Lower leg skin (tissue), 4 donors: ENCODE data around the gene STAMBPL1. TPM values are rescaled to one million over a fixed set of nuclear protein-coding genes. Genes with fewer than 3 reads are reported as not detected.

Source experiments
- DNase-seq, 2 donors: peaks; one replicate each; pipeline ENCODE4 v3.0.0-alpha.2; 2019; ENCODE audit warnings: low spot score in 2 of 2
- H3K4me3 ChIP-seq: fragments of 200-600 bp; sonication (generic); 2 replicates; pipeline ENCODE4 v1.5.1; 2017; ENCODE audit warnings: mild to moderate bottlenecking, low read depth; ENCODE audit not compliant: poor library complexity, severe bottlenecking
- POLR2A ChIP-seq, 2 donors: fragments of 450-650 bp; IDR thresholded peaks; one replicate each; pipeline ENCODE4 v1.6.1; 2016 to 2017; ENCODE audit warnings: antibody characterized with exemption in 2 of 2, mild to moderate bottlenecking in 1 of 2, moderate library complexity in 1 of 2
- WGBS, 2 donors: methylation state at CpG; one replicate each; pipeline ENCODE4 v1.1.5; 2018; 5-methylcytosine and 5-hydroxymethylcytosine counted together
- intact Hi-C: fragments of 100-400 bp; cut with DNase I; formaldehyde crosslinking; loops from one replicate; pipeline ENCODE4 v1.15.0; 2023; ENCODE audit warnings: low total_unique reads
- total RNA-seq, 4 donors: library from RNA; depleted of rRNA; stranded (reverse); fragments of >200 nt; gene quantifications; one replicate each; pipeline ENCODE4 v1.1.0, GENCODE V29; 2016
- TF ChIP-seq, protein P1 (sequence below), 3 donors: fragments of 450-650 bp; IDR thresholded peaks; one replicate each; pipeline ENCODE4 v1.5.1; 2016; ENCODE audit warnings: antibody characterized with exemption in 3 of 3, mild to moderate bottlenecking in 3 of 3, moderate library complexity in 2 of 3

The STAMBPL1 gene
- total RNA-seq, 4 donors from 2014 or later = 6.9 to 16.2 (median 10.9) TPM

DNA sequence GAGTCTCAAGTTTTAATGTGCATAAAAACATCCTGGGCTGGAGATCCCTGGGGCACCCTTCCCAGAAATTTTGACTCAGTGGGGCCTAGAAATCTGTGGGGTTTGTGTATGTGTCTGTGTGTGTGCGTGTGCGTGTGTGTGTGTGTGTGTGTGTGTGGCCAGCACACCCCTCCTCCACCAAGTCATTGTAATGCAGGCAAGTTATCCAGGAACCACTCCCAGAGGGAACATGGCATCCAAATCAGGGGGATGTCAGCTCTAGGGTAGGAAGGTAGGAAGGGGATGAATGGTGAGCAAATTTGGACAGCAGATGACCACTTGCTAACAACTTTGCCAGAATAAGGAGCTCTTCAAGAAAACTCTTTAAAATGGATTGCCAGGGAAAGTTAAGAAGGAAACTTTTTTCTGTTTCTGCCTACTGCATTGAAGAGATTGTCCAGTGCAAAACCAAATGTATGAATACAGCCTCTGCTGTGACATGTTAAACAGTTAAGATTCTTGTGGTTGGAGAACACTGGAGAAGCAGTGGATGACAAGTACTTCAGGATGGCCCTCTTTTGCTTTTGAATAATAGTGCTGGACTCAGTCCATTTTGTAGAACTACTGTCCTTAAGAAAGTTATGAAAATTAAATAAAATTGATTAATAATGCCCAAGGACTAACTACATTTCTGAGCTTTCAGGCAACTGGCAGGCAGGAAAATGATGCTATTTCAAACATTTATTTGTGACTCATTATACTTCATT is 12.3 kb downstream of the STAMBPL1 start:
- TF ChIP-seq, protein P1, sequence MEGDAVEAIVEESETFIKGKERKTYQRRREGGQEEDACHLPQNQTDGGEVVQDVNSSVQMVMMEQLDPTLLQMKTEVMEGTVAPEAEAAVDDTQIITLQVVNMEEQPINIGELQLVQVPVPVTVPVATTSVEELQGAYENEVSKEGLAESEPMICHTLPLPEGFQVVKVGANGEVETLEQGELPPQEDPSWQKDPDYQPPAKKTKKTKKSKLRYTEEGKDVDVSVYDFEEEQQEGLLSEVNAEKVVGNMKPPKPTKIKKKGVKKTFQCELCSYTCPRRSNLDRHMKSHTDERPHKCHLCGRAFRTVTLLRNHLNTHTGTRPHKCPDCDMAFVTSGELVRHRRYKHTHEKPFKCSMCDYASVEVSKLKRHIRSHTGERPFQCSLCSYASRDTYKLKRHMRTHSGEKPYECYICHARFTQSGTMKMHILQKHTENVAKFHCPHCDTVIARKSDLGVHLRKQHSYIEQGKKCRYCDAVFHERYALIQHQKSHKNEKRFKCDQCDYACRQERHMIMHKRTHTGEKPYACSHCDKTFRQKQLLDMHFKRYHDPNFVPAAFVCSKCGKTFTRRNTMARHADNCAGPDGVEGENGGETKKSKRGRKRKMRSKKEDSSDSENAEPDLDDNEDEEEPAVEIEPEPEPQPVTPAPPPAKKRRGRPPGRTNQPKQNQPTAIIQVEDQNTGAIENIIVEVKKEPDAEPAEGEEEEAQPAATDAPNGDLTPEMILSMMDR (IDR thresholded peaks at IDR 0.05) = no peak
- no peak for TF ChIP-seq POLR2A (IDR thresholded peaks at IDR 0.05)

DNA sequence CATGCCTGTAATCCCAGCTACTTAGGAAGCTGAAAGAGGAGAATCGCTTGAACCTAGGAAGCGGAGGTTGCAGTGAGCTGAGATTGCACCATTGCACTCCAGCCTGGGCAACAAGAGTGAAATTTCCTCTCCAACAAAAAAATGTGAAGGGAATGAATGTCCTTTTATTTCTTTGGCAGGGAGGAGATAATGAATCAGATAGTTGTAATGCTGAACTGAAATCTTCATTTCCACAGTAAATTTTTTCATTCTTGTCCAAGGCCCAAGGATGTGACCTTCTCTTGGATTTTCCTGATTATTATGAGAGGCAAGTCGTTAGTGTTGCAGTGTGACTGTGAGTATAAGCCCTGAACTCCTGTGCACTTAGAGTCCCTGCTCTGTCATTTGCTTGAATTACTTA is 13.6 kb downstream of the STAMBPL1 start:
- H3K4me3 ChIP-seq = no peak overlapping the region
- intact Hi-C loops = no loop called here
- DNase-seq = no peak
- TF ChIP-seq, protein P1 (IDR thresholded peaks at IDR 0.05) = no peak
- TF ChIP-seq POLR2A (IDR thresholded peaks at IDR 0.05) = no peak
- WGBS, 2 donors = 63 to 65% methylated on average over 3 of the region's 3 CpGs

More for the DNA sequence above, 12.3 kb downstream of the STAMBPL1 start:
- intact Hi-C loops = no loop called here
- no peak for DNase-seq
- no peak overlapping the region for H3K4me3 ChIP-seq
- WGBS, 2 donors = 84 to 90% methylated on average over 2 of the region's 2 CpGs

DNA sequence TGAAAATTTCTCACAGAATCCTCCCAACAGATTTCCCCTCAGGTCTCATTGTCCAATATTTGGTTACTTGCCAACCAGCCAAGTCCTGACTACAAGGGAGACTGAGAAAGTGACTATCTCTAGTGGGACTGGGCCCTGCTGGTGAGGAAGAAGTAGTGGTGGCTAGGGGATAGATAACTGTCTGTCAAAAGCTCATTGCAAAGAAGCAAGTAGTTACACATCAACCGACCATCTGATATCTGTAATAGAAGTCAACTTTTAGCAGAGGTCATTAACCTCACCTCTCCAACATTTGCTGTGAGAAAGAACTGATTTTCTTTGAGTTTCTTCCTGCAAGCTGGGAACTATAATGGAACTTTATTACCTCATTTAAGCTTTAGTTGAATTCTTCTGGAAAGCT is 15.2 kb downstream of the STAMBPL1 start:
- no peak for DNase-seq
- intact Hi-C loops = no loop called here
- 80 to 87% methylated on average over 1 of the region's 1 CpG for WGBS, 2 donors
- TF ChIP-seq, protein P1 (IDR thresholded peaks at IDR 0.05) = no peak
- no peak for TF ChIP-seq POLR2A (IDR thresholded peaks at IDR 0.05)
- no peak overlapping the region for H3K4me3 ChIP-seq

DNA sequence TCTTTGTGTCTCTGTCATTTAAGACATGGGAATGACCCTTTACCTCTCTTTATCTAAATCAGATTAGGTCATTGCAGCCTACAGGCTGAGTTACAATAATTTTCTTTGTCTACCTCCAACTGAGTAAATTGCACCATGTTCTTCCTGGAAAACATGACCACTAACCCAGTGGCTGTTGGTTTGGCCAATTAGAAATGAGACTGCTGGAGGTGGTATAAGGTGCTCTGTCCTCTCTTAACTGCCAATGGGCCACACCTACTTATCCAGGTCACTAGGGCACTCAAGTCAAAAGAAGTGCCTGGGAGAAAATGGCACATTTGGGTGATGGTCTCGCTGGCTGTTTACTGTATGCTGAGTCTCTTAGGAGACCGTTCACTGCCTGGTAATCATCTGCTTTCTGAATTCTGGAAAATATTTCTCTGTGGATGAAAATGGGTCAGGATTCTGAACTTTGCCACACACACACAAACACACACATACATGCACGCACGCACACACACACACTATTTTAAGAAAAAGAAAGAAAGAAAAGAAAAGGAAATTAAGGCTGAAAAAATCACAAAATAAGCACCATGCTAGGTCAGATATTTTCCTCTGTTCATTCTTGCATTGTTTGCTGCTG is 16.4 kb downstream of the STAMBPL1 start:
- no peak for DNase-seq
- TF ChIP-seq, protein P1 (IDR thresholded peaks at IDR 0.05) = no peak
- no peak for TF ChIP-seq POLR2A (IDR thresholded peaks at IDR 0.05)
- WGBS, 2 donors = 71% methylated on average over 4 of the region's 4 CpGs
- intact Hi-C loops = no loop called here
- no peak overlapping the region for H3K4me3 ChIP-seq

- TF ChIP-seq POLR2A (IDR thresholded peaks at IDR 0.05) = no peak
- intact Hi-C loops = no loop called here
- H3K4me3 ChIP-seq = no peak overlapping the region
- DNase-seq = no peak
- WGBS, 2 donors = 48 to 56% methylated on average over 8 of the region's 8 CpGs
Measured at GRCh38 chr10:88896994-88897853, 17.2 kb downstream of the STAMBPL1 start.

GRCh38 chr10:88898727-88899126 is 18.7 kb downstream of the STAMBPL1 start:
- no peak for TF ChIP-seq POLR2A (IDR thresholded peaks at IDR 0.05)
- 86 to 96% methylated on average over 3 of the region's 3 CpGs for WGBS, 2 donors
- no peak overlapping the region for H3K4me3 ChIP-seq
- intact Hi-C loops = no loop called here
- DNase-seq = no peak
